SU-DHL-6 (cell line): ENCODE measurements around the gene HTR4.

Experiments
- H2AFZ ChIP-seq: fragments of 200-600 bp; sonication (generic); 2 replicates; pipeline ENCODE4 v1.6.1; 2014; ENCODE audit warnings: low read depth, mild to moderate bottlenecking, moderate library complexity, mixed read lengths, antibody characterized with exemption, low read length; ENCODE audit not compliant: severe bottlenecking
- H3F3A ChIP-seq: fragments of 200-600 bp; shearing (Covaris generic); 2 replicates; pipeline ENCODE4 v1.6.0; 2016; ENCODE audit warnings: antibody characterized with exemption, mild to moderate bottlenecking; ENCODE audit not compliant: insufficient read depth
- H3K27ac ChIP-seq: fragments of 200-600 bp; sonication (generic); 2 replicates; pipeline ENCODE4 v1.5.1; 2016; ENCODE audit warnings: low read depth, mild to moderate bottlenecking, low read length, moderate library complexity, mixed read lengths
- H3K27me3 ChIP-seq: fragments of 200-600 bp; sonication (generic), shearing (Covaris generic); 2 replicates; pipeline ENCODE4 v1.6.0; 2014; ENCODE audit warnings: mild to moderate bottlenecking, low read length
- H3K36me3 ChIP-seq: fragments of 200-600 bp; sonication (generic); 2 replicates; pipeline ENCODE4 v1.6.1; 2014; ENCODE audit warnings: mild to moderate bottlenecking, low read length, mixed read lengths
- H3K4me2 ChIP-seq: fragments of 300-600, 200-600 bp; shearing (Covaris generic), sonication (generic); 2 replicates; pipeline ENCODE4 v1.6.0; 2014; ENCODE audit warnings: low read length, low read depth, mild to moderate bottlenecking; ENCODE audit not compliant: poor library complexity, severe bottlenecking
- H3K4me3 ChIP-seq: fragments of 200-600 bp; sonication (generic); 2 replicates; pipeline ENCODE4 v1.5.1; 2014; ENCODE audit warnings: antibody characterized with exemption, low read length, mild to moderate bottlenecking, mixed read lengths; ENCODE audit not compliant: insufficient read depth, poor library complexity, severe bottlenecking
- H3K79me2 ChIP-seq: fragments of 200-600 bp; sonication (generic); 2 replicates; pipeline ENCODE4 v1.6.1; 2014; ENCODE audit warnings: mild to moderate bottlenecking, low read length, moderate library complexity; ENCODE audit not compliant: insufficient read depth
- H3K9ac ChIP-seq: fragments of 200-600 bp; sonication (generic); 2 replicates; pipeline ENCODE4 v1.7.0; 2014; ENCODE audit warnings: mild to moderate bottlenecking, low read length
- H3K9me2 ChIP-seq: fragments of 200-600 bp; sonication (generic); replicated peaks from 2 replicates; pipeline ENCODE4 v1.6.1; 2014; ENCODE audit warnings: low read length; ENCODE audit not compliant: insufficient read depth
- H3K9me3 ChIP-seq: fragments of 200-600 bp; sonication (generic); 2 replicates; pipeline ENCODE4 v1.6.1; 2014; ENCODE audit warnings: low read length, mixed read lengths; ENCODE audit not compliant: insufficient read depth
- H4K20me1 ChIP-seq: fragments of 200-600 bp; sonication (generic); 2 replicates; pipeline ENCODE4 v1.6.1; 2014; ENCODE audit warnings: low read depth, mild to moderate bottlenecking, antibody characterized with exemption, low read length, moderate library complexity, mixed read lengths
- CTCF ChIP-seq: fragments of 200-600 bp; sonication (generic); IDR thresholded peaks from one replicate; pipeline ENCODE4 v1.5.1; 2017; ENCODE audit warnings: antibody characterized with exemption, mild to moderate bottlenecking, low read length, moderate library complexity; ENCODE audit not compliant: insufficient read depth, poor library complexity, severe bottlenecking
- EZH2phosphoT487 ChIP-seq: fragments of 200-600 bp; sonication (generic), shearing (Covaris generic); conservative IDR thresholded peaks from 2 replicates; pipeline ENCODE4 v1.6.1; 2018; ENCODE audit warnings: mild to moderate bottlenecking, antibody characterized with exemption, low read length, moderate library complexity, mixed read lengths

The HTR4 gene

GRCh38 chr5:148666353-148666752 lies 12.0 kb upstream of the HTR4 start:
- no peaks in the 10 kb centered on the region for H4K20me1 ChIP-seq
- no peak overlapping the region for H3K4me3 ChIP-seq
- no peaks in the 10 kb centered on the region for H3K79me2 ChIP-seq
- no peaks in the 10 kb centered on the region for H3K27me3 ChIP-seq
- no peak overlapping the region for H3K4me2 ChIP-seq
- H3K9me3 ChIP-seq: no peaks in the 10 kb centered on the region
- H2AFZ ChIP-seq: no peak overlapping the region
- no peaks in the 10 kb centered on the region for H3K36me3 ChIP-seq
- no peaks in the 10 kb centered on the region for H3K9me2 ChIP-seq
- H3F3A ChIP-seq: no peaks in the 10 kb centered on the region
- H3K27ac ChIP-seq: no peak overlapping the region
- no peak for TF ChIP-seq CTCF
- H3K9ac ChIP-seq: no peak overlapping the region

DNA sequence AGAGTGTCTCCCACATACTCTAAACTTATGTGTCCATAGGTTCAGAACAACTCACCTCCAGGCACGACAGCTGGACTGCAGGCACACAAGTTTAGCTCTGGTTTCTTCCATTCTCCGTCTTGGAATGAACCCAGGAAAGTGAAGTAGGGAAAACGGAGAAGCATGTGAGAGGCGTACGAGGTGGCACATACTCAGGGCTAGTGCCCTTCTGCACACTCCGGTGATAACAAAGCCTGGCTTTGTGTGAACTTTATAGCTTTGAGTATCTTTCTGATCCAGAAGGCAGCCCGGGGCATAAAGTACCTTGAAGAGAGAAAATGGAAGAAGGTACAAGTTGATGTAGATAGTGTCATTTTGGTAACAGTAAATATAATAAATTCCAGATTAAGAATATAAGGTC lies 11.1 kb upstream of the HTR4 start:
- Histone ChIP-seq H3K36me3 (no peaks in the 10 kb centered on the region), H2AFZ (no peak overlapping the region), H4K20me1 (no peaks in the 10 kb centered on the region), H3K27ac (no peak overlapping the region), H3K9ac (no peak overlapping the region), H3K4me3 (no peak overlapping the region), H3K79me2 (no peaks in the 10 kb centered on the region), H3K27me3 (no peaks in the 10 kb centered on the region), H3K9me2 (no peaks in the 10 kb centered on the region), H3F3A (no peaks in the 10 kb centered on the region), H3K9me3 (no peaks in the 10 kb centered on the region), H3K4me2 (no peak overlapping the region)
- TF ChIP-seq EZH2phosphoT487: no peak
- no peak for TF ChIP-seq CTCF

- Histone ChIP-seq H3K4me3 (no peak overlapping the region), H3K9ac (no peak overlapping the region), H3K9me3 (no peaks in the 10 kb centered on the region), H2AFZ (no peak overlapping the region), H3K4me2 (no peak overlapping the region), H3K9me2 (no peaks in the 10 kb centered on the region), H3K27ac (no peak overlapping the region), H3K27me3 (no peaks in the 10 kb centered on the region), H3F3A (no peaks in the 10 kb centered on the region), H4K20me1 (no peaks in the 10 kb centered on the region), H3K36me3 (no peaks in the 10 kb centered on the region), H3K79me2 (no peaks in the 10 kb centered on the region)
- TF ChIP-seq EZH2phosphoT487 (no peak), CTCF (no peak)
These were observed 9.2 kb upstream of the HTR4 start for GRCh38 chr5:148663509-148663908.

- H3K79me2 ChIP-seq: no peaks in the 10 kb centered on the region
- H3K4me3 ChIP-seq: no peak overlapping the region
- H3K9ac ChIP-seq: no peak overlapping the region
- H3K27ac ChIP-seq: no peak overlapping the region
- H3K27me3 ChIP-seq: no peaks in the 10 kb centered on the region
- no peaks in the 10 kb centered on the region for H3K9me3 ChIP-seq
- no peak overlapping the region for H3K4me2 ChIP-seq
- no peaks in the 10 kb centered on the region for H4K20me1 ChIP-seq
- no peaks in the 10 kb centered on the region for H3K36me3 ChIP-seq
- no peak for TF ChIP-seq EZH2phosphoT487
- TF ChIP-seq CTCF: no peak
- no peaks in the 10 kb centered on the region for H3F3A ChIP-seq
- no peak overlapping the region for H2AFZ ChIP-seq
- no peaks in the 10 kb centered on the region for H3K9me2 ChIP-seq
These were observed 6.0 kb upstream of the HTR4 start for GRCh38 chr5:148660346-148660660.
